ENCODE results near the gene CCDC82. TPM values are rescaled to one million over a fixed set of nuclear protein-coding genes. Genes with fewer than 3 reads are reported as not detected.

CCDC82 gene
- total and polyA plus RNA-seq, 2 of the 4 experiments (the other 2 are of a cell fraction), result 4.1 to 9.4 TPM

GRCh38 chr11:96306071-96306470 lies 83.6 kb downstream of the CCDC82 start:
- ATAC-seq (ENCODE audit: low read depth), result no peak
- Histone ChIP-seq H4K91ac (ENCODE audit: insufficient read depth, low read depth, low read length) (peak overlapping the region; percentile 46; the same call in 1 of the 2 replicates), H2BK120ac (ENCODE audit: low read depth, low read length) (peak overlapping the region; percentile 56), H3K23ac (ENCODE audit: low read depth, low read length) (peak overlapping the region; percentile 77), H2BK15ac (ENCODE audit: low read depth, low read length) (0 out of 3 replicates have a peak overlapping the region, but pooled peaks have one; percentile 26), H3K4me1 (ENCODE audit: control insufficient read depth, insufficient read depth, low read length) (peaks cover 13% of the 10 kb centered on the region), H3K4me3 (ENCODE audit: insufficient read depth, low read depth, low read length) (no peak overlapping the region), H2AFZ (replicated peaks; ENCODE audit: low read length, poor library complexity) (no peak overlapping the region), H3K79me1 (ENCODE audit: low read depth in 1 of 2, low read length in 2 of 2) (peaks cover 25 to 68% of the 10 kb centered on the region in 2 experiments), H3K27ac (ENCODE audit: insufficient read depth, low read length) (peak overlapping the region; percentile 88), H3K9me1 (ENCODE audit: insufficient read depth, low read length) (peaks cover 18% of the 10 kb centered on the region), H4K5ac (ENCODE audit: low read depth, low read length) (peak overlapping the region; percentile 7; the same call in 1 of the 2 replicates), H3K18ac (ENCODE audit: low read depth, low read length) (peak overlapping the region; percentile 79; the same call in 1 of the 2 replicates), H3K4ac (ENCODE audit: low read depth, low read length) (peak overlapping the region; percentile 53; the same call in 1 of the 2 replicates), H2BK5ac (ENCODE audit: low read depth, low read length, poor library complexity, severe bottlenecking) (peak overlapping the region; percentile 89), H3K4me2 (ENCODE audit: low read depth, low read length) (peak overlapping the region; percentile 89), H3K9ac (ENCODE audit: low read depth, low read length) (peak overlapping the region; percentile 56; the same call in 1 of the 2 replicates), H3K14ac (replicated peaks; ENCODE audit: low read depth, low read length) (peak overlapping the region; percentile 88), H2AK9ac (replicated peaks; ENCODE audit: low read depth, low read length, poor library complexity) (no peak overlapping the region), H2AK5ac (ENCODE audit: low read depth, low read length) (0 out of 2 replicates have a peak overlapping the region, but pooled peaks have one; percentile 1), H3K56ac (ENCODE audit: extremely low read depth, insufficient read depth, low read length) (peak overlapping the region; percentile 68; the same call in 1 of the 2 replicates), H3K27me3 (ENCODE audit: control insufficient read depth, insufficient read depth, low read length) (no peaks in the 10 kb centered on the region), H3K9me3 (ENCODE audit: control insufficient read depth, insufficient read depth, low read length) (no peaks in the 10 kb centered on the region), H3K36me3 (ENCODE audit: control insufficient read depth, insufficient read depth, low read length) (no peaks in the 10 kb centered on the region), H4K20me1 (ENCODE audit: insufficient read depth, low read length) (peaks cover 8% of the 10 kb centered on the region; the same call in 1 of the 2 replicates), H4K8ac (ENCODE audit: low read depth in 2 of 2, low read length in 2 of 2) (peak overlapping the region; percentile 49 to 68), H2BK20ac (ENCODE audit: low read depth, low read length) (peak overlapping the region; percentile 41)
- BruUV-seq (replicated peaks), result no TSS peak
- POLR2A ChIA-PET (ENCODE audit: unreplicated experiment), result no interaction called here
- intact Hi-C loops (cut with micrococcal nuclease) (loop anchor here (2.0 kb wide), 1 partner anchor 37 kb away; the partner anchor contains the start of gene MAML2), in situ Hi-C loops (cut with MboI; ENCODE audit: low sequenced_read_pairs) (no loop called here), dilution Hi-C loops (cut with HindIII; ENCODE audit: low sequenced_read_pairs, unreplicated experiment) (no loop called here)
- CTCF ChIA-PET, result interaction anchor here (0.7 to 1.0 kb wide), 2 partner anchors 33 to 35 kb away, joined by 3 read pairs; no protein-coding TSS in a partner anchor
- DNase-seq, result no peak
- TF ChIP-seq POLR2A (IDR thresholded peaks at IDR 0.05; ENCODE audit: low read depth, low read length), result no peak
- no peak for TF ChIP-seq CTCF (conservative IDR thresholded peaks at IDR 0.05; ENCODE audit: low read depth, low read length)
- no peak for TF ChIP-seq MAZ (IDR thresholded peaks at IDR 0.05; ENCODE audit: borderline replicate concordance, low read depth, low read length)
- TF ChIP-seq NFE2L2 (IDR thresholded peaks at IDR 0.05; ENCODE audit: low read depth, low read length), result no peak
- no peak for TF ChIP-seq ELK1 (IDR thresholded peaks at IDR 0.05; ENCODE audit: borderline replicate concordance, low read depth, low read length)
- TF ChIP-seq USF2 (IDR thresholded peaks at IDR 0.05; ENCODE audit: low read depth, low read length), result no peak
- TF ChIP-seq SMC3 (IDR thresholded peaks at IDR 0.05; ENCODE audit: low read depth, low read length), result no peak
- no peak for TF ChIP-seq FOS (IDR thresholded peaks at IDR 0.05; ENCODE audit: low read depth, low read length)
- TF ChIP-seq RFX5 (IDR thresholded peaks at IDR 0.05; ENCODE audit: low read depth, low read length), result no peak
- no peak for TF ChIP-seq CHD1 (IDR thresholded peaks at IDR 0.05; ENCODE audit: low read depth, low read length)
- no peak for TF ChIP-seq MAFK (IDR thresholded peaks at IDR 0.05; ENCODE audit: low read depth, low read length)
- no peak for TF ChIP-seq BHLHE40 (IDR thresholded peaks at IDR 0.05; ENCODE audit: low read depth, low read length)
- TF ChIP-seq RCOR1 (IDR thresholded peaks at IDR 0.05; ENCODE audit: insufficient replicate concordance, low read length), result no peak
- no peak for TF ChIP-seq MXI1 (IDR thresholded peaks at IDR 0.05; ENCODE audit: borderline replicate concordance, low read depth, low read length)
- no peak for TF ChIP-seq RAD21 (IDR thresholded peaks at IDR 0.05; ENCODE audit: low read length)
- TF ChIP-seq CEBPB (IDR thresholded peaks at IDR 0.05; ENCODE audit: low read depth, low read length), result no peak
- no CpG with 5 or more reads among the region's 1 CpG for WGBS, 2 experiments (ENCODE audit: extremely low coverage in 2 of 2, insufficient read length in 1 of 2)

All from IMR-90 (cell line).